ENCODE data around the gene RGL2. TPM values are rescaled to one million over a fixed set of nuclear protein-coding genes. Genes with fewer than 3 reads are reported as not detected.

The RGL2 gene
- total and polyA plus RNA-seq, 2 experiments from 2014 or later = 63.3 to 82.1 TPM

DNA sequence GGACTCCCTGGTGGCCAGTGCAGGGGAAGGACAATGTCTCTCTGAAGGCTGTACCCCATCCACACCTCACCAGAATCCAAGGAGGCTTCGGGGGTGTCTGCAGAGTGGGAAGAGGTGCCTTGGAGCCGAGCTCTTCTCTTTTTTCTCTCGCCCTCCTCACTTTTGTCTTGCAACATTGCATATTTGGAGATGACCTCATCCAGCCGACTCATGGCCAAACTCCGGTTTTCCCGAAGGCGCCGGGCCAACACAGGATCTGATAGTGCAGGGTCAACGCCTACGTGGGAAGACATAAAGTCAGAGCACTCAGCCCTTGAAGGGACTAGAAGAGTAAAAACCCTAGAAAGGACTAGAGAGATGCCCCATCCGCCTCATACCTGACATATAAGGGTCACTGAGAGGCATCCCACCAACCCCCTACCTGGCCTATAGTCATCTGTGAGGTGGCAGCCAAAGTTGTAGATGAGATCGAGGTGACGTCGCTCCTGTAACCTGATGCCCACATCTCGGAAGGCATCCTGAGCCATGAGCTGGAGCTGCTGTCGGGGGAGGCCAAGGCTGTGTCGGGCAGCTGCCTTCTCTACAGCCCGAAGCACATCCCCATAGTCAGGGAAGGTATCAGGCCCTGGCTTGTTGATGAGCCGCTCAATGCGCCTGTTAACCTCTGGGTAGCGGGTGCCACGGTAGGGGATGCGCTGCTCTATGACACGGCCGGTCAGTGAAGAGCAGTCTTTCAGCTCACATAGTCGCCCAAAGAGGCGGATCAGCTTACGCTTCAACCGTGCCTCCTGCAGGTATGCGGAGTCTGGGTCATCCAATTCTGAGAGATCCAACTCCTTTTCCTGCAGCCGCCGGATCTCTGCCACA is 21.8 kb upstream of the RGL2 start:
- Histone ChIP-seq H3K4me1 (ENCODE audit: insufficient read depth) (peaks cover 21% of the 10 kb centered on the region), H3K36me3 (replicated peaks; ENCODE audit: insufficient read depth, low read depth) (no peaks in the 10 kb centered on the region), H3K79me2 (peaks cover 34% of the 10 kb centered on the region), H3K9me3 (ENCODE audit: low read depth) (no peaks in the 10 kb centered on the region), H3K4me2 (peak overlapping the region; percentile 21), H3K27me3 (no peaks in the 10 kb centered on the region), H4K20me1 (ENCODE audit: insufficient read depth, poor library complexity, severe bottlenecking) (no peaks in the 10 kb centered on the region), H3K27ac (peak overlapping the region; percentile 54), H2AFZ (no peak overlapping the region), H3K4me3 (no peak overlapping the region), H3K9me2 (replicated peaks; ENCODE audit: insufficient read depth) (no peaks in the 10 kb centered on the region)
- WGBS (ENCODE audit: low lambda C conversion rate, missing lambda C conversion rate) = 84% methylated on average over 32 of the region's 32 CpGs
- peak; percentile 44 for DNase-seq (ENCODE audit: low spot score)
- TF ChIP-seq EZH2 (IDR thresholded peaks at IDR 0.05; ENCODE audit: borderline replicate concordance) (no peak), EZH2phosphoT487 (IDR thresholded peaks at IDR 0.05; ENCODE audit: low read depth, severe bottlenecking, unreplicated experiment) (no peak)
- TF ChIP-seq, protein P1, sequence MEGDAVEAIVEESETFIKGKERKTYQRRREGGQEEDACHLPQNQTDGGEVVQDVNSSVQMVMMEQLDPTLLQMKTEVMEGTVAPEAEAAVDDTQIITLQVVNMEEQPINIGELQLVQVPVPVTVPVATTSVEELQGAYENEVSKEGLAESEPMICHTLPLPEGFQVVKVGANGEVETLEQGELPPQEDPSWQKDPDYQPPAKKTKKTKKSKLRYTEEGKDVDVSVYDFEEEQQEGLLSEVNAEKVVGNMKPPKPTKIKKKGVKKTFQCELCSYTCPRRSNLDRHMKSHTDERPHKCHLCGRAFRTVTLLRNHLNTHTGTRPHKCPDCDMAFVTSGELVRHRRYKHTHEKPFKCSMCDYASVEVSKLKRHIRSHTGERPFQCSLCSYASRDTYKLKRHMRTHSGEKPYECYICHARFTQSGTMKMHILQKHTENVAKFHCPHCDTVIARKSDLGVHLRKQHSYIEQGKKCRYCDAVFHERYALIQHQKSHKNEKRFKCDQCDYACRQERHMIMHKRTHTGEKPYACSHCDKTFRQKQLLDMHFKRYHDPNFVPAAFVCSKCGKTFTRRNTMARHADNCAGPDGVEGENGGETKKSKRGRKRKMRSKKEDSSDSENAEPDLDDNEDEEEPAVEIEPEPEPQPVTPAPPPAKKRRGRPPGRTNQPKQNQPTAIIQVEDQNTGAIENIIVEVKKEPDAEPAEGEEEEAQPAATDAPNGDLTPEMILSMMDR (IDR thresholded peaks at IDR 0.05; ENCODE audit: poor library complexity) = no peak

DNA sequence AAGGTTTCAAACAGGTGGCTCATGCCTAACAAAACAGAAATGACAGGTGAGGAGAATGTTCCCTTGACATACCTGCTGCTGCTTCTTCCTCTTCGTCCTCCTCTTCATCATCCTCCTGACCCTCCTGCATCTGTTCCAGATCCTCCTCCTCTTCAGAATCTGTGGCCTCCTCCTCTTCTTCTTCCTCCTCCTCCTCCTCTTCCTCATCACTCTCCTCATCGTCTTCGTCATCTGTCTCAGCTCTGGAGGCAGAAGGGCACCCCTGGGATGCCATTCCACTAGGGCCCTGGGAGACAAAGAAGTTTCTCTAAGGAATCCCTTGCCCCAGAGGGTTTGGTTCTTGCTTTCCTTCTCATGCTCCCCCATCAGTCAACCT is 21.2 kb upstream of the RGL2 start:
- H3K4me2 ChIP-seq = no peak overlapping the region
- H3K9me2 ChIP-seq (replicated peaks; ENCODE audit: insufficient read depth) = no peaks in the 10 kb centered on the region
- H3K36me3 ChIP-seq (replicated peaks; ENCODE audit: insufficient read depth, low read depth) = no peaks in the 10 kb centered on the region
- no peaks in the 10 kb centered on the region for H3K27me3 ChIP-seq
- H3K9me3 ChIP-seq (ENCODE audit: low read depth) = no peaks in the 10 kb centered on the region
- no peak overlapping the region for H3K4me3 ChIP-seq
- H4K20me1 ChIP-seq (ENCODE audit: insufficient read depth, poor library complexity, severe bottlenecking) = no peaks in the 10 kb centered on the region
- no peak for DNase-seq (ENCODE audit: low spot score)
- WGBS (ENCODE audit: low lambda C conversion rate, missing lambda C conversion rate) = 97% methylated on average over 3 of the region's 3 CpGs
- TF ChIP-seq EZH2phosphoT487 (IDR thresholded peaks at IDR 0.05; ENCODE audit: low read depth, severe bottlenecking, unreplicated experiment) (no peak), EZH2 (IDR thresholded peaks at IDR 0.05; ENCODE audit: borderline replicate concordance) (no peak)
- TF ChIP-seq, protein P1 (IDR thresholded peaks at IDR 0.05; ENCODE audit: poor library complexity) = no peak
- H3K27ac ChIP-seq = peak overlapping the region; percentile 54
- H3K4me1 ChIP-seq (ENCODE audit: insufficient read depth) = peaks cover 21% of the 10 kb centered on the region
- H3K79me2 ChIP-seq = peaks cover 34% of the 10 kb centered on the region
- no peak overlapping the region for H2AFZ ChIP-seq

DNA sequence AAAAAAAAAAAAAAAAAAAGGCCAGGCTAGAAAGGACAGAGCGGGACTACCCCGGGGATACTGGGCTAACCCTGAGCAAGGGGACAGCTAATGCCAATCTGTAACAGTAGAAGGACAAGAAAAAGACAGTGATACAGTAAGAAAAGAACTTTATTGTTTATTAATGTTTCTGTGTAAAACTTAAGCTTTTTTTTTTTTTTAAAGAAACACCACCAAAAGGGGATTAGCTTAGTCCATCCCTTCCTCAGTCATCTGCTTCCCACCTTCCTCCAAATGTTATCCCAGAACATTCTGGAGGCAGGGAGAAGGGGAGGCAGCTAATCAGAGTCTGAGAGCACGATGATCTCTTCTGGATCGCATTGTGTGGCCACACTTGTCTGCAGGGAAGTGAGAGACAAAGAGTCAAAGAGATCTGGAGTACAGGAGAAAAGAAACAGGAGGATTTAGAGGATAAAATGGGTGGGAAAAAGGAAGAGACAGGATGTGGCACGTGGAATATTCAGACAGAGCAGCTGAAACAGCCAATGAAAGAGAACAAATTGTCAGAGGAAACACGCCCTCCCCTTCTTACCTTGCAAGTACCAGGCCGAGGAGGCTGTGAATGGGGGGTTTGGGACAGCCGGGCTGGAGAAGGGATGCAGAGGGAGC is 19.8 kb upstream of the RGL2 start:
- H4K20me1 ChIP-seq (ENCODE audit: insufficient read depth, poor library complexity, severe bottlenecking) = no peaks in the 10 kb centered on the region
- peak overlapping the region; percentile 12 for H2AFZ ChIP-seq
- H3K27ac ChIP-seq = peak overlapping the region; percentile 71
- no peak for DNase-seq (ENCODE audit: low spot score)
- no peaks in the 10 kb centered on the region for H3K9me3 ChIP-seq (ENCODE audit: low read depth)
- peaks cover 15% of the 10 kb centered on the region for H3K4me1 ChIP-seq (ENCODE audit: insufficient read depth)
- peaks cover 34% of the 10 kb centered on the region for H3K79me2 ChIP-seq
- no peak overlapping the region for H3K4me3 ChIP-seq
- H3K36me3 ChIP-seq (replicated peaks; ENCODE audit: insufficient read depth, low read depth) = no peaks in the 10 kb centered on the region
- H3K4me2 ChIP-seq = peak overlapping the region; percentile 71
- no peaks in the 10 kb centered on the region for H3K9me2 ChIP-seq (replicated peaks; ENCODE audit: insufficient read depth)
- WGBS (ENCODE audit: low lambda C conversion rate, missing lambda C conversion rate) = 64% methylated on average over 8 of the region's 8 CpGs
- TF ChIP-seq, protein P1 (IDR thresholded peaks at IDR 0.05; ENCODE audit: poor library complexity) = no peak
- TF ChIP-seq EZH2phosphoT487 (IDR thresholded peaks at IDR 0.05; ENCODE audit: low read depth, severe bottlenecking, unreplicated experiment) (no peak), EZH2 (IDR thresholded peaks at IDR 0.05; ENCODE audit: borderline replicate concordance) (no peak)
- H3K27me3 ChIP-seq = no peaks in the 10 kb centered on the region
